Lower leg skin (tissue), 3 donors: ENCODE measurements around the gene ITIH3.

Source experiments
- POLR2A ChIP-seq, 2 donors: fragments of 450-650 bp; IDR thresholded peaks; one replicate each; pipeline ENCODE4 v1.6.1; 2016 to 2017; ENCODE audit warnings: antibody characterized with exemption in 2 of 2, mild to moderate bottlenecking in 1 of 2, moderate library complexity in 1 of 2
- TF ChIP-seq, protein P1 (sequence below), 3 donors: fragments of 450-650 bp; IDR thresholded peaks; one replicate each; pipeline ENCODE4 v1.5.1; 2016; ENCODE audit warnings: antibody characterized with exemption in 3 of 3, mild to moderate bottlenecking in 3 of 3, moderate library complexity in 2 of 3

GRCh38 chr3:52787246-52787645 is 7.3 kb upstream of the ITIH3 start:
- TF ChIP-seq, protein P1, sequence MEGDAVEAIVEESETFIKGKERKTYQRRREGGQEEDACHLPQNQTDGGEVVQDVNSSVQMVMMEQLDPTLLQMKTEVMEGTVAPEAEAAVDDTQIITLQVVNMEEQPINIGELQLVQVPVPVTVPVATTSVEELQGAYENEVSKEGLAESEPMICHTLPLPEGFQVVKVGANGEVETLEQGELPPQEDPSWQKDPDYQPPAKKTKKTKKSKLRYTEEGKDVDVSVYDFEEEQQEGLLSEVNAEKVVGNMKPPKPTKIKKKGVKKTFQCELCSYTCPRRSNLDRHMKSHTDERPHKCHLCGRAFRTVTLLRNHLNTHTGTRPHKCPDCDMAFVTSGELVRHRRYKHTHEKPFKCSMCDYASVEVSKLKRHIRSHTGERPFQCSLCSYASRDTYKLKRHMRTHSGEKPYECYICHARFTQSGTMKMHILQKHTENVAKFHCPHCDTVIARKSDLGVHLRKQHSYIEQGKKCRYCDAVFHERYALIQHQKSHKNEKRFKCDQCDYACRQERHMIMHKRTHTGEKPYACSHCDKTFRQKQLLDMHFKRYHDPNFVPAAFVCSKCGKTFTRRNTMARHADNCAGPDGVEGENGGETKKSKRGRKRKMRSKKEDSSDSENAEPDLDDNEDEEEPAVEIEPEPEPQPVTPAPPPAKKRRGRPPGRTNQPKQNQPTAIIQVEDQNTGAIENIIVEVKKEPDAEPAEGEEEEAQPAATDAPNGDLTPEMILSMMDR (IDR thresholded peaks at IDR 0.05): no peak
- TF ChIP-seq POLR2A (IDR thresholded peaks at IDR 0.05): no peak
